B cell (primary cell): ENCODE data around the gene GCDH. TPM values are rescaled to one million over a fixed set of nuclear protein-coding genes. Genes with fewer than 3 reads are reported as not detected.
A peak's percentile ranks its signal among the peaks of the same experiment; 100 is the strongest.

Experiments used
- ATAC-seq: fragments of 200-7000 bp; cut with Tn5 transposase; one replicate; pipeline ENCODE4 v1.10.0; 2021; ENCODE audit warnings: low read depth, mild to moderate bottlenecking, moderate number of reproducible peaks, moderate library complexity
- CTCF ChIA-PET: fragments of 350-600 bp; sonication (Branson Sonifier 250); formaldehyde crosslinking; loops from one replicate; lab custom pipeline; 2021; ENCODE audit warnings: antibody characterized with exemption, inconsistent platforms; lab: Charles Lee
- POLR2A ChIA-PET: fragments of 350-600 bp; sonication (Branson Sonifier 250); formaldehyde crosslinking; loops from one replicate; lab custom pipeline; 2021; ENCODE audit warnings: antibody characterized with exemption; lab: Charles Lee
- DNase-seq: peaks from one replicate; pipeline ENCODE4 v3.0.0; 2013
- H2AFZ ChIP-seq: 2 replicates; pipeline ENCODE4 v1.6.1; 2012; ENCODE audit warnings: mild to moderate bottlenecking, low read depth, low read length; ENCODE audit not compliant: insufficient read depth, poor library complexity, severe bottlenecking
- H3K27ac ChIP-seq, 2 donors: 1 replicate in 1 of 2; 2 replicates in 1 of 2; pipeline ENCODE4 v1.5.1; 2012 to 2013; ENCODE audit warnings: low read length in 2 of 2, mild to moderate bottlenecking in 2 of 2, moderate library complexity in 1 of 2
- H3K27me3 ChIP-seq, 4 experiments: fragments of 200-600 bp in 1 of 4; sonication (generic) in 1 of 4; replicated peaks in 1 of 4; 1 replicate in 2 of 4; 2 replicates in 2 of 4; pipeline versions ENCODE4 v1.6.1 to v1.7.0; 2013 to 2016; ENCODE audit warnings: low read length in 3 of 4, mild to moderate bottlenecking in 2 of 4, mixed read lengths in 1 of 4, moderate library complexity in 1 of 4; ENCODE audit not compliant: insufficient read depth in 4 of 4, control insufficient read depth in 3 of 4; ENCODE audit errors: control extremely low read depth in 1 of 4
- H3K36me3 ChIP-seq, 2 experiments: replicated peaks in 1 of 2; 1 replicate in 1 of 2; 2 replicates in 1 of 2; pipeline versions ENCODE4 v1.6.1 to v1.7.1; 2013; ENCODE audit warnings: low read length in 1 of 2; ENCODE audit not compliant: insufficient read depth in 2 of 2, control insufficient read depth in 1 of 2; ENCODE audit errors: control extremely low read depth in 1 of 2, extremely low read depth in 1 of 2
- H3K4me1 ChIP-seq, 2 donors: fragments of 200-600 bp in 1 of 2; sonication (generic) in 1 of 2; 1 replicate in 1 of 2; 2 replicates in 1 of 2; pipeline versions ENCODE4 v1.5.1 to v1.6.1; 2013 to 2017; ENCODE audit warnings: low read length in 2 of 2; ENCODE audit not compliant: control insufficient read depth in 2 of 2, insufficient read depth in 2 of 2
- H3K4me2 ChIP-seq: replicated peaks from 2 replicates; pipeline ENCODE3; 2012; ENCODE audit warnings: mild to moderate bottlenecking, low read depth, low read length; ENCODE audit not compliant: poor library complexity, severe bottlenecking
- H3K4me3 ChIP-seq, 5 experiments: fragments of 200-600 bp in 1 of 5; sonication (generic) in 1 of 5; 1 replicate in 3 of 5; 2 replicates in 2 of 5; pipeline versions ENCODE4 v1.5.1 to v1.7.0; 2011 to 2016; ENCODE audit warnings: low read length in 4 of 5, mild to moderate bottlenecking in 4 of 5, low read depth in 2 of 5, control low read depth in 1 of 5, moderate library complexity in 1 of 5; ENCODE audit not compliant: insufficient read depth in 1 of 5; ENCODE audit errors: control extremely low read depth in 1 of 5, extremely low read depth in 1 of 5
- H3K79me2 ChIP-seq: fragments of 200-600 bp; sonication (generic); one replicate; pipeline ENCODE4 v1.6.0; 2016; ENCODE audit warnings: low read length; ENCODE audit not compliant: control insufficient read depth, insufficient read depth
- H3K9ac ChIP-seq: fragments of 200-600 bp; sonication (generic); 2 replicates; pipeline ENCODE4 v1.6.1; 2017; ENCODE audit warnings: mild to moderate bottlenecking, low read length, moderate library complexity
- H3K9me3 ChIP-seq, 3 donors: one replicate each; pipeline versions ENCODE4 v1.6.1 to v1.7.1; 2013; ENCODE audit warnings: low read length in 2 of 3; ENCODE audit not compliant: control insufficient read depth in 2 of 3, insufficient read depth in 1 of 3; ENCODE audit errors: control extremely low read depth in 1 of 3
- H4K20me1 ChIP-seq: 2 replicates; pipeline ENCODE4 v1.6.0; 2012; ENCODE audit warnings: mild to moderate bottlenecking, low read length; ENCODE audit not compliant: insufficient read depth, control insufficient read depth, poor library complexity, severe bottlenecking
- H3K27ac Mint-ChIP-seq: one replicate; pipeline ENCODE4 v1.8.0; 2021; ENCODE audit warnings: mixed read lengths
- H3K27me3 Mint-ChIP-seq: one replicate; pipeline ENCODE4 v1.8.0; 2021; ENCODE audit warnings: mixed read lengths
- H3K4me1 Mint-ChIP-seq: one replicate; pipeline ENCODE4 v1.8.0; 2021; ENCODE audit warnings: mixed read lengths
- H3K4me3 Mint-ChIP-seq: one replicate; pipeline ENCODE4 v1.8.0; 2021; ENCODE audit warnings: mixed read lengths
- H3K9me3 Mint-ChIP-seq: one replicate; pipeline ENCODE4 v1.8.0; 2022; ENCODE audit warnings: mixed read lengths; ENCODE audit not compliant: insufficient read depth
- CTCF ChIP-seq: fragments of 200-600 bp; IDR thresholded peaks from one replicate; pipeline ENCODE4 v1.8.0; 2022; ENCODE audit warnings: antibody characterized with exemption, mild to moderate bottlenecking
- EZH2 ChIP-seq: IDR thresholded peaks from 2 replicates; pipeline ENCODE4 v1.6.1; 2012; ENCODE audit warnings: borderline replicate concordance, low read depth, mild to moderate bottlenecking, moderate library complexity, low read length; ENCODE audit not compliant: insufficient read depth, poor library complexity, severe bottlenecking
- WGBS: methylation state at CpG from one replicate; pipeline ENCODE4 v1.1.5; 2013; ENCODE audit warnings: missing lambda C conversion rate; ENCODE audit not compliant: insufficient coverage; 5-methylcytosine and 5-hydroxymethylcytosine counted together
- intact Hi-C: fragments of 100-400 bp; cut with micrococcal nuclease; formaldehyde crosslinking; loops from one replicate; pipeline ENCODE4 v1.10.0; 2022
- polyA plus RNA-seq: library from polyadenylated mRNA; depleted of rRNA; stranded (reverse); fragments of >200 nt; gene quantifications from 2 replicates; pipeline ENCODE4 v1.2.3, GENCODE V29; 2012
- total RNA-seq, 2 donors: library from RNA; stranded (reverse); fragments of 120-200 nt in 1 of 2; gene quantifications; 1 replicate in 1 of 2; 2 replicates in 1 of 2; pipeline versions ENCODE4 v1.2.3 to v1.2.4, GENCODE V29; 2013 to 2022

GCDH gene
- total and polyA plus RNA-seq, 2 donors (not counting 1 experiment from before 2014, with no cell fraction given), result 48.9 to 61.2 TPM

GRCh38 chr19:12868540-12869112 lies 22.3 kb upstream of the GCDH start:
- 89% methylated on average over 10 of the region's 10 CpGs for WGBS
- H3K4me1 ChIP-seq, result peaks cover 0 to 11% of the 10 kb centered on the region in 2 donors
- H3K79me2 ChIP-seq, result no peaks in the 10 kb centered on the region
- H4K20me1 ChIP-seq, result no peaks in the 10 kb centered on the region
- H3K4me3 Mint-ChIP-seq, result peak overlapping the region; percentile 91
- H3K4me2 ChIP-seq, result no peak overlapping the region
- H2AFZ ChIP-seq, result no peak overlapping the region
- ChIA-PET CTCF (interaction anchor here (1.5 kb wide), 1 partner anchor 14 kb away, joined by 3 read pairs; no protein-coding TSS in a partner anchor), POLR2A (no interaction called here)
- H3K9me3 ChIP-seq, result peaks cover 0 to 11% (median 0%) of the 10 kb centered on the region in 3 donors
- H3K36me3 ChIP-seq, result no peaks in the 10 kb centered on the region
- no peak for TF ChIP-seq CTCF
- TF ChIP-seq EZH2, result no peak
- peaks cover 0 to 2% (median 0%) of the 10 kb centered on the region in 4 experiments for H3K27me3 ChIP-seq
- H3K9ac ChIP-seq, result no peak overlapping the region
- DNase-seq (peak; percentile 27), ATAC-seq (no peak)
- H3K27ac Mint-ChIP-seq, result no peak overlapping the region
- H3K4me3 ChIP-seq, result no peak overlapping the region
- no peaks in the 10 kb centered on the region for H3K27me3 Mint-ChIP-seq
- H3K9me3 Mint-ChIP-seq, result peaks cover 4% of the 10 kb centered on the region
- H3K4me1 Mint-ChIP-seq, result peaks cover 8% of the 10 kb centered on the region
- no peak overlapping the region for H3K27ac ChIP-seq
- intact Hi-C loops, result no loop called here

GRCh38 chr19:12871681-12872080 lies 19.3 kb upstream of the GCDH start:
- intact Hi-C loops, result no loop called here
- peaks cover 0 to 11% of the 10 kb centered on the region in 2 donors for H3K4me1 ChIP-seq

More at GRCh38 chr19:12871681-12872080, 19.3 kb upstream of the GCDH start:
- Histone ChIP-seq H3K79me2 (no peaks in the 10 kb centered on the region), H4K20me1 (no peaks in the 10 kb centered on the region), H3K9me3 (peaks cover 0 to 19% (median 0%) of the 10 kb centered on the region in 3 donors), H3K9ac (no peak overlapping the region), H3K4me3 (no peak overlapping the region), H3K4me2 (no peak overlapping the region), H3K36me3 (peaks cover 0 to 14% of the 10 kb centered on the region in 2 experiments), H2AFZ (no peak overlapping the region), H3K27me3 (peaks cover 0 to 2% (median 0%) of the 10 kb centered on the region in 4 experiments), H3K27ac (no peak overlapping the region)
- POLR2A ChIA-PET, result interaction anchor here (0.7 kb wide), 1 partner anchor 365 kb away, joined by 3 read pairs; no protein-coding TSS in a partner anchor
- TF ChIP-seq CTCF (no peak), EZH2 (no peak)
- 100% methylated on average over 1 of the region's 3 CpGs for WGBS
- no peak for ATAC-seq
- CTCF ChIA-PET, result no interaction called here
- H3K27me3 Mint-ChIP-seq, result no peaks in the 10 kb centered on the region
- peaks cover 4% of the 10 kb centered on the region for H3K9me3 Mint-ChIP-seq
- no peak overlapping the region for H3K4me3 Mint-ChIP-seq
- H3K4me1 Mint-ChIP-seq, result peaks cover 7% of the 10 kb centered on the region
- no peak for DNase-seq
- no peak overlapping the region for H3K27ac Mint-ChIP-seq
